Parathyroid adenoma (tissue), 2 donors: ENCODE data around the gene TYW1.
"Not testable (repeated sequence)": the region's sequence is repeated elsewhere in the genome, so short reads cannot be mapped to it uniquely, and the experiment has no call there.

Source experiments
- H2AFZ ChIP-seq: fragments of 300-600 bp; sonication (generic); one replicate; pipeline ENCODE4 v1.7.0; 2017; ENCODE audit warnings: antibody characterized with exemption, mild to moderate bottlenecking
- H3K27ac ChIP-seq: fragments of 300-600 bp; sonication (generic); one replicate; pipeline ENCODE4 v1.7.0; 2017
- H3K27me3 ChIP-seq: fragments of 300-600 bp; sonication (generic); one replicate; pipeline ENCODE4 v1.7.0; 2017; ENCODE audit warnings: low read length; ENCODE audit not compliant: control insufficient read depth, insufficient read depth
- H3K36me3 ChIP-seq: fragments of 300-600 bp; sonication (generic); one replicate; pipeline ENCODE4 v1.7.0; 2017; ENCODE audit warnings: low read length; ENCODE audit not compliant: control insufficient read depth, insufficient read depth
- H3K4me1 ChIP-seq: fragments of 300-600 bp; sonication (generic); one replicate; pipeline ENCODE4 v1.7.0; 2017; ENCODE audit warnings: control low read depth
- H3K4me2 ChIP-seq: fragments of 300-600 bp; sonication (generic); one replicate; pipeline ENCODE4 v1.7.0; 2017; ENCODE audit warnings: low read length
- H3K4me3 ChIP-seq: fragments of 300-600 bp; sonication (generic); one replicate; pipeline ENCODE4 v1.7.0; 2017; ENCODE audit warnings: low read depth, low read length
- H3K79me2 ChIP-seq: fragments of 300-600 bp; sonication (generic); one replicate; pipeline ENCODE4 v1.7.0; 2017; ENCODE audit warnings: control low read depth
- H3K9ac ChIP-seq: fragments of 300-600 bp; sonication (generic); one replicate; pipeline ENCODE4 v1.7.0; 2017; ENCODE audit warnings: mild to moderate bottlenecking
- H3K9me3 ChIP-seq: fragments of 300-600 bp; sonication (generic); one replicate; pipeline ENCODE4 v1.7.0; 2017; ENCODE audit warnings: low read length; ENCODE audit not compliant: control insufficient read depth
- TF ChIP-seq, protein P1 (sequence below): fragments of 300-600 bp; sonication (generic); IDR thresholded peaks from one replicate; pipeline ENCODE4 v1.7.0; 2017; ENCODE audit warnings: antibody characterized with exemption, mild to moderate bottlenecking
- donor health status: primary hyperparathyroidism.

TYW1 gene

DNA sequence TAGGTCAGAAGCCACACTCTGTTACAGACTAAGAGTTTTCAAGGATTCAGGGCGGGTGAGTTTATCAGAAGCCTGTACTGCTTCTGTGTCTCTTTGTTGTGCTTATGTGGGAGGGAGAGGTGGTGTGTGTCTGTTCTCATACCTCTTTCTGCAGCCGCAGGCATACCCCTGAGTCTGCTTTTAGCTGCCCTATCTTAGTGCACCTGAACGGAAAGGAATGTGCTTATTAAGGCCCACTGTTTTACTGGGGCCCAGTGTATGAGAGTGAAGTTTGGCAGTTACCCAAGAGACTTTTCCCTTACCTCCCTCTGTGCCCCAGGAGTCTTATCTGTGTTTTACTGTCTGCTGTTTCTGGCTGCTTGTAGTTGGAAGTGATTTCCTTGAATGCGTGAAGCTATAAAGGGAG is 104.3 kb downstream of the TYW1 start:
- TF ChIP-seq, protein P1, sequence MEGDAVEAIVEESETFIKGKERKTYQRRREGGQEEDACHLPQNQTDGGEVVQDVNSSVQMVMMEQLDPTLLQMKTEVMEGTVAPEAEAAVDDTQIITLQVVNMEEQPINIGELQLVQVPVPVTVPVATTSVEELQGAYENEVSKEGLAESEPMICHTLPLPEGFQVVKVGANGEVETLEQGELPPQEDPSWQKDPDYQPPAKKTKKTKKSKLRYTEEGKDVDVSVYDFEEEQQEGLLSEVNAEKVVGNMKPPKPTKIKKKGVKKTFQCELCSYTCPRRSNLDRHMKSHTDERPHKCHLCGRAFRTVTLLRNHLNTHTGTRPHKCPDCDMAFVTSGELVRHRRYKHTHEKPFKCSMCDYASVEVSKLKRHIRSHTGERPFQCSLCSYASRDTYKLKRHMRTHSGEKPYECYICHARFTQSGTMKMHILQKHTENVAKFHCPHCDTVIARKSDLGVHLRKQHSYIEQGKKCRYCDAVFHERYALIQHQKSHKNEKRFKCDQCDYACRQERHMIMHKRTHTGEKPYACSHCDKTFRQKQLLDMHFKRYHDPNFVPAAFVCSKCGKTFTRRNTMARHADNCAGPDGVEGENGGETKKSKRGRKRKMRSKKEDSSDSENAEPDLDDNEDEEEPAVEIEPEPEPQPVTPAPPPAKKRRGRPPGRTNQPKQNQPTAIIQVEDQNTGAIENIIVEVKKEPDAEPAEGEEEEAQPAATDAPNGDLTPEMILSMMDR, result no peak
- peak overlapping the region; percentile 22 for H3K4me3 ChIP-seq
- peak overlapping the region; percentile 63 for H3K27ac ChIP-seq
- peaks cover 9% of the 10 kb centered on the region for H3K4me1 ChIP-seq
- peak overlapping the region; percentile 7 for H2AFZ ChIP-seq
- no peaks in the 10 kb centered on the region for H3K36me3 ChIP-seq
- H3K4me2 ChIP-seq, result peak overlapping the region; percentile 26
- no peaks in the 10 kb centered on the region for H3K9me3 ChIP-seq
- H3K27me3 ChIP-seq, result no peaks in the 10 kb centered on the region
- no peak overlapping the region for H3K9ac ChIP-seq
- no peaks in the 10 kb centered on the region for H3K79me2 ChIP-seq

DNA sequence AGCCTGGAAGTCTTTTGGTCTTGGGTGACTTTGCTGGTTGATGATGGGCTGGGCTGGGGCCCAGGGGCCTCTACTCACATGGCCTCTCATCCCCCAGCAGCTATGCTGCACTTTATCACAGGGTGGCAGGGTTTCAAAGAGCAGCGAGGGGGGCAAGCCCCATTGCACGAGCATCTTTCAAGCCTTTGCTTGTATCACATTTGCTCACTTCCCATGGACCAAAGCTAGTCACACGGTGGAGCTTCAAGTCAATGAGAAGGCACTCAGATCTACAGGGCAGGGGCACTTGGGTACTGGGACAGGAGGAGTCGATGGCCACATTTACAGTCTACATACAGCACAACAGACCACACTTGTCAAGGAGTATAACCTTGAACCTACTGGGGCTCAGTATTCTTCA is 108.3 kb downstream of the TYW1 start:
- not testable (repeated sequence) for H3K4me2 ChIP-seq, H3K36me3 ChIP-seq, H3K79me2 ChIP-seq, H3K4me3 ChIP-seq, H3K27me3 ChIP-seq, H2AFZ ChIP-seq, H3K9me3 ChIP-seq, H3K4me1 ChIP-seq, H3K9ac ChIP-seq, H3K27ac ChIP-seq

DNA sequence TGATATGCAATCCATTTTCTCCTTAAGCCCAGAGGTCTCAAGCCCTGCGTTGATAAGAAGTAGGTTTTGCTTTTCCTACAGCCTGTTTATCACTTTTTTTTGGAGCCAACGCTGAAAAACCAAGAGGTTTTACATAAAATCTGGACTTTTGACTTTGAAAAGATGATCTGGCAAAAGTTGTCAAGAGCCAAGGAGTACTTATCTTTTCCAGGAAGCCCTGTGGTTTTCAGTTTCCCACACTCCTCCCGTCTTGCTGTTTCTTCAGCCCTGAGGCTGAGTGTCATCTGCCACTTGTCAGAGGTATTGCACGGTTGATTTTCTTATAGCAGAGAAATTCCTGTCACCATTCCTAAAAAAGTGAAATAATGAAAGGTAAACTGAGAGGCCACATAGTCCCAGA is 108.7 kb downstream of the TYW1 start:
- H3K27me3 ChIP-seq, result no peaks in the 10 kb centered on the region
- no peaks in the 10 kb centered on the region for H3K36me3 ChIP-seq
- H3K27ac ChIP-seq, result no peak overlapping the region
- no peaks in the 10 kb centered on the region for H3K9me3 ChIP-seq
- H2AFZ ChIP-seq, result no peak overlapping the region
- H3K4me1 ChIP-seq, result peaks cover 2% of the 10 kb centered on the region
- H3K9ac ChIP-seq, result no peak overlapping the region
- TF ChIP-seq, protein P1, result no peak
- H3K4me2 ChIP-seq, result no peak overlapping the region
- H3K4me3 ChIP-seq, result no peak overlapping the region
- no peaks in the 10 kb centered on the region for H3K79me2 ChIP-seq

DNA sequence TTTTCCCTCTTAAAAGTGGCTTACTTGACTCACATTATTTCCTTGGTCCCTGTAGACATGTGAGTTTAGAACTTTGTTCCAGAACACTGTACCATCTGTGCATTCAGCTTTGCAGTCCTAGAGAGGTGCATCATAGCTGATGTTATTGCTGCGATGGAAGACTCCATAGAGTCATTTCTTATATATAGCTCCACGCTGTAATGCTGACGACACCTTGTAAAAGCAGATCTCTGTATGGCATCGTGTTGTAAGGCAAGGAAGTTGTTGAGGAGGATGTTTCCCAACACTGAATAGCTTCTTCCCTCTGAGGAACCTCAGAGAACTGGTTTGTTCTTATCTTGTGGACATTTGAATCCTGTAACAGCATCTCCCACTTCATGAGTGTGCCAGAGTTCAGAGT is 109.6 kb downstream of the TYW1 start:
- not testable (repeated sequence) for H3K9ac ChIP-seq, H3K9me3 ChIP-seq, H3K36me3 ChIP-seq, H3K4me2 ChIP-seq, H2AFZ ChIP-seq, H3K79me2 ChIP-seq, H3K27ac ChIP-seq, H3K4me3 ChIP-seq, H3K27me3 ChIP-seq, H3K4me1 ChIP-seq

DNA sequence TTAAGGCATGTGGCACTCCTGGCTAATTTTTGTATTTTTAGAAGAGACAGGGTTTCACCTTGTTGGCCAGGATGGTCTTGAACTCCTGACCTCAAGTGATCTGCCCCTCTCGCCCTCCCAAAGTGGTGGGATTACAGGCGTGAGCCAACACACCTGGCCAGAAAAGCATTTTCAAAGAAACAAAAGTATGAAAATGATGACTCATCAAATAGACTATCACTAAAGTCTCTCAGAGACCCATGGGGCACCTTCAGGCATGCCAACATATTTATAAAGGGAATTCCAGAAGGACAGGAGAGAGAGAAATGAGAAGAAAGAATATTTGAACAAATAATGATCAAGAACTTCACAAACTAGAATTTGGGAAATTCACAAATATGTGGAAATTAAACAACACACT is 114.7 kb downstream of the TYW1 start:
- H3K27me3 ChIP-seq, H3K27ac ChIP-seq, H3K4me3 ChIP-seq, H3K4me2 ChIP-seq, H3K9me3 ChIP-seq, H3K79me2 ChIP-seq, H3K36me3 ChIP-seq, H3K9ac ChIP-seq, H2AFZ ChIP-seq, H3K4me1 ChIP-seq: not testable (repeated sequence)

DNA sequence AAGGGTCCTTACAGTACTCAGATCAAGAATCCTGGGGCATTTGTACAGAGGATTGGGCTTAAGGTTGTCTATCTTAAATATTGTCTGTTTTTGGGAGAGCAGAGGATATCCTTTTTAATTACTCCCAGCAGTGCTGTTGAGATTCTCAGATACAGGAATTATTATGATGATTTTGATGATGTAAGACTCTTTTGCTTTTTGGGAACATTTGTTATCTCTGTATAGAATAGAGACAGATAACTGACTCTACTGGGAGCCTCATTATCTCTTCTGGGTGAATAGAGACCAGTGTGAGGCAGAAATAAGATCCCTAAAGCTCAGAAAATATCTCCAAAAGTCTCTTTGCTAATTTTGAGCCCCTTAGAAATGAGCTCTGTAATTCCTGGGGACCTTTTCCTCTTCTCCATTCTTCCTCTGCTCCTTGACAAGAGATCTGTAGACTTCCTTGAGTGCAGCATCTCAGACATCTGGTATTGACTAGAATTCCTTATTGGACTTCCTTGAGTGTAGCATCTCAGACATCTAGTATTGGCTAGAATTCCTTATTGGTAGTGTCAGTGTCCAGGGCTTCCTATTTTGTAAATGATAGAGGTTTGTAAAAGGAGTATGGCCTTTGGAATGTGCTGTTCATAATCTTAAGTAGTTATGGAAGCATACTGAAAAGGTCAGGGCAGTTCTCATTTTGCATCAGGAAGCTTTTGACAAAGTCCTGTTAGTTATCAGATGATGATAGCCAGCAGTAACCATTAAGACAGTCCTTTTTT is 118.0 kb downstream of the TYW1 start:
- not testable (repeated sequence) for H3K9me3 ChIP-seq, H3K27ac ChIP-seq, H3K79me2 ChIP-seq, H3K4me3 ChIP-seq, H2AFZ ChIP-seq, H3K36me3 ChIP-seq, H3K27me3 ChIP-seq, H3K4me2 ChIP-seq, H3K4me1 ChIP-seq, H3K9ac ChIP-seq

DNA sequence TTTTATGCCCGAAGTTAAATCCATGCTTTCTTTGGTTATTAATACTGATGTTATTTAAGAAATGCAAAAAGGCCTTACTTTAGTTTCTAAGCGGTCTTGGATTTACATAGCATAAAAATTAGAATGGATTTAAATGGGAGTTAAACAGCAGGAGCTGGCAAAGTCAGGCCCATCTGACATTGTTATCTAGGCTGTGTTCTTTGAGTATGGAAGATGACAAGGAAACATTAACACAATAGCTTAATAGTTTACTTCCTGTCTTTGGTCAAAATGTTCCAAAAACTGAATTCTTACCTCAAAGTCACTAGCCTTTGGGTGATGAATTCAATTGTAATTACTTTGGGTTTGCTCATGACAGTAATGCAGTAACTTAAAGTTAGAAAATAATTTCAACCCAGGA is 123.9 kb downstream of the TYW1 start:
- not testable (repeated sequence) for H3K79me2 ChIP-seq, H3K9ac ChIP-seq, H3K27ac ChIP-seq, H3K27me3 ChIP-seq, H3K9me3 ChIP-seq, H3K4me2 ChIP-seq, H3K36me3 ChIP-seq, H3K4me3 ChIP-seq, H2AFZ ChIP-seq, H3K4me1 ChIP-seq

DNA sequence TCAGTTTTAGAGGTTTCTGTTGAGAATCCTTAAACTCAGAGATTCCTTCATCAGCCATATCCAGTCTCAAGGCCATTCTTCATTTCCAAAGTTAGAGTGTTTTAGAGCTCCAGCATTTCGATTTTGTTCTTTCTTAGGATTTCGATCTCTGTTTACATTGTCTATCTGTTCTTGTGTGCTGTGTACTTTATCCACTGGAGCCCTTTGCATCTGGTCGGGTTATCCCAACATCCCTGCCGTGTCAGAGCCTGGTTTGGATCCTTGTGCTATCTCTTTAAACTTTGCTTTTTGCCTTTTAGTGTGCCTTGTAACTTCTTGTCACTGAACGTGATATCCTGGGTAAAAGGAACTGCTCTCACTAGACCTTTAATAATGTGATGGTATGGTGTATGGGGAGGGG is 131.6 kb downstream of the TYW1 start:
- not testable (repeated sequence) for H3K27me3 ChIP-seq, H3K79me2 ChIP-seq, H2AFZ ChIP-seq, H3K36me3 ChIP-seq, H3K9me3 ChIP-seq, H3K9ac ChIP-seq, H3K27ac ChIP-seq, H3K4me1 ChIP-seq, H3K4me3 ChIP-seq, H3K4me2 ChIP-seq

DNA sequence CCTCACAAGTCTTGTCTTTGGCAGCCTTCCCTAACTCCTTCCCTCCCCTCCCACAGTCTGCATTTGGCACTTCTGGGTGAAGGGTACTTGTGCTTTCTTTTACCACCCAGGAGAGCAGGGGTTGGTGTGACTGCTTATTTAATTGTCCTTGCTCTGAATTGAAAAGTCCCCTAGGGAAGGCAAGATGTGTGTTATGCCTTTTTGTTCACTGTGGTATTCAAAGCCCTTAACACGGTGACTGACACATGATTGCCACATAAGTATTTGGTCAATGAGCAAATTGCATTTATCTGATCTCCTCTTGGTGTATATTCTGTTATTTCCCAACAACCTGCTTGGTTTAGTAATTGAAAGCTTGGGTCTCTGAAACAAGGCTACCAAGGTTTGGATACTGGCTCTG is 134.1 kb downstream of the TYW1 start:
- H3K79me2 ChIP-seq, H3K4me1 ChIP-seq, H3K36me3 ChIP-seq, H3K27ac ChIP-seq, H3K27me3 ChIP-seq, H3K9ac ChIP-seq, H3K4me2 ChIP-seq, H3K4me3 ChIP-seq, H2AFZ ChIP-seq, H3K9me3 ChIP-seq: not testable (repeated sequence)

DNA sequence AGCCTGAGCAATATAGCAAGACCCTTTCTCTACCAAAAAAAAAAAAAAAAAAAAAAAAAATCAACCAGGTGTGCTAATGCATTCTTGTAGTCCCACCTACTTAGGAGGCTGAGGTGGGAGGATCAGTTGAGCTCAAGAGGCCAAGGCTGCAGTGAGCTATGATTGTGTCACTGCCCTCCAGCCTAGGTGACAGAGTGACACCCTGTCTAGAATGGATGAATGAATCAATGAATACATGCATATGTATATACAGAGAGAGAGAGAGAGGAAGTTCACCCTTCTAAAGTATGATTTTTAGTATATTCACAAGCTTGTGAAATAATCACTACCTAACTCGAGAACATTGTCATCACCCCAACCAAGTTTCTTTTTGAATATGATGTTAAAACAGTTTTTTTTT is 138.3 kb downstream of the TYW1 start:
- not testable (repeated sequence) for H3K9ac ChIP-seq

More for the DNA sequence above, 138.3 kb downstream of the TYW1 start:
- H3K9me3 ChIP-seq, H3K4me2 ChIP-seq, H3K36me3 ChIP-seq, H3K27ac ChIP-seq, H3K79me2 ChIP-seq, H2AFZ ChIP-seq, H3K4me1 ChIP-seq, H3K27me3 ChIP-seq, H3K4me3 ChIP-seq: not testable (repeated sequence)
